Suppressor macrophage treated with lipopolysaccharide for 4 hours (primary cell): ENCODE results near the gene SH3RF3.

Source experiments
- DNase-seq: peaks from one replicate; pipeline ENCODE4 v3.0.0-alpha.2; 2020

SH3RF3 gene

GRCh38 chr2:109489296-109489695 is 360.3 kb downstream of the SH3RF3 start:
- no peak for DNase-seq

GRCh38 chr2:109493176-109493935 is 364.4 kb downstream of the SH3RF3 start:
- no peak for DNase-seq

GRCh38 chr2:109494351-109494750 is 365.3 kb downstream of the SH3RF3 start:
- DNase-seq: no peak

- no peak for DNase-seq
These were observed 368.5 kb downstream of the SH3RF3 start for GRCh38 chr2:109497463-109497862.

GRCh38 chr2:109497911-109498870 is 369.2 kb downstream of the SH3RF3 start:
- no peak for DNase-seq

GRCh38 chr2:109498906-109499305 is 369.9 kb downstream of the SH3RF3 start:
- DNase-seq: no peak

GRCh38 chr2:109499566-109499965 is 370.6 kb downstream of the SH3RF3 start:
- DNase-seq: no peak

- DNase-seq: no peak
These were observed 371.9 kb downstream of the SH3RF3 start for GRCh38 chr2:109500910-109501309.

- no peak for DNase-seq
These were observed 372.5 kb downstream of the SH3RF3 start for GRCh38 chr2:109501461-109501860.

GRCh38 chr2:109503191-109503590 is 374.2 kb downstream of the SH3RF3 start:
- no peak for DNase-seq

- peak; percentile 3 for DNase-seq
These were observed 378.2 kb downstream of the SH3RF3 start for GRCh38 chr2:109507217-109507616.

- no peak for DNase-seq
These were observed 378.8 kb downstream of the SH3RF3 start for GRCh38 chr2:109507828-109508227.

- no peak for DNase-seq
These were observed 379.6 kb downstream of the SH3RF3 start for GRCh38 chr2:109508556-109508955.

- DNase-seq: peak; percentile 84
These were observed 381.4 kb downstream of the SH3RF3 start for GRCh38 chr2:109510136-109511028.

- DNase-seq: no peak
These were observed 382.2 kb downstream of the SH3RF3 start for GRCh38 chr2:109511168-109511567.

- DNase-seq: no peak
These were observed 383.1 kb downstream of the SH3RF3 start for GRCh38 chr2:109512076-109512475.

- no peak for DNase-seq
These were observed 384.2 kb downstream of the SH3RF3 start for GRCh38 chr2:109513230-109513629.

GRCh38 chr2:109513749-109514588 is 385.0 kb downstream of the SH3RF3 start:
- peak; percentile 34 for DNase-seq

- DNase-seq: no peak
These were observed 385.9 kb downstream of the SH3RF3 start for GRCh38 chr2:109514857-109515256.

- DNase-seq: peak; percentile 37
These were observed 387.6 kb downstream of the SH3RF3 start for GRCh38 chr2:109516445-109517117.
